ENCODE measurements around the gene SPO11. TPM values are rescaled to one million over a fixed set of nuclear protein-coding genes. Genes with fewer than 3 reads are reported as not detected.

The SPO11 gene
- total RNA-seq, 1 experiment from 2014 or later = not detected

DNA sequence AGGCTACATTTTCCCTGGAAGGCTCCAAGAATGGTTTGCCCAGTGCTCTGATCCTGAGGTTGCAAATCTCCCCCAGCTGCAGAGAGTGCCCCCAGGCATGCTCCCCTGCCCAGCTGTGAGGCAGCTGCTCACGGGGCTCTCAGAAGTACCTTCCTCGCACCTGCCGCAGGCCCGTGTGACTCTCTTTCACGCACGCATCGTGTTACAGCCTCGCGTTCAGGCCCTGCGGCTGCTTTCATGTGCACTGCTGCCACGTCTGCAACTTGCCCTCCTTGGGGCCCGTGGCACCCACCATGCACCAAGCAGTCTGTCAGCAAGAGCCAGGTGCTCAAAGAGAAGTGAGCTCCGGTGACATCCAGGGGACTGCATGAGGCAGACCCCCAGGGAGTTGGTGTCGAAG lies 28.6 kb upstream of the SPO11 start:
- no CpG with 5 or more reads among the region's 14 CpGs for WGBS (ENCODE audit: extremely low coverage, insufficient read length, low lambda C conversion rate)
- no peaks in the 10 kb centered on the region for H3K79me2 ChIP-seq (ENCODE audit: insufficient read depth, low read length)
- Mint-ChIP-seq H3K36me3 (ENCODE audit: insufficient read depth in 1 of 3, low read depth in 3 of 3) (no peaks in the 10 kb centered on the region), H3K4me3 (no peak overlapping the region), H3K4me1 (no peaks in the 10 kb centered on the region), H3K9me3 (no peaks in the 10 kb centered on the region), H3K27ac (no peak overlapping the region), H3K27me3 (ENCODE audit: low read depth) (peaks cover 28% of the 10 kb centered on the region)
- H4K20me1 ChIP-seq (ENCODE audit: control insufficient read depth, insufficient read depth, insufficient read length) = no peaks in the 10 kb centered on the region
- H3K18ac ChIP-seq (ENCODE audit: insufficient read length, low read depth, low read length) = no peak overlapping the region
- H3K14ac ChIP-seq (ENCODE audit: insufficient read depth, low read length) = no peak overlapping the region; the same call in 1 of the 2 replicates
- no peak overlapping the region for H4K91ac ChIP-seq (ENCODE audit: insufficient read length, low read depth, low read length)
- no peak overlapping the region for H3K4ac ChIP-seq (ENCODE audit: low read depth, low read length)
- no peaks in the 10 kb centered on the region for H3K79me1 ChIP-seq (ENCODE audit: insufficient read depth, low read depth, low read length, poor library complexity, severe bottlenecking)
- H2AFZ ChIP-seq (ENCODE audit: low read length) = no peak overlapping the region
- TF ChIP-seq, protein P1, sequence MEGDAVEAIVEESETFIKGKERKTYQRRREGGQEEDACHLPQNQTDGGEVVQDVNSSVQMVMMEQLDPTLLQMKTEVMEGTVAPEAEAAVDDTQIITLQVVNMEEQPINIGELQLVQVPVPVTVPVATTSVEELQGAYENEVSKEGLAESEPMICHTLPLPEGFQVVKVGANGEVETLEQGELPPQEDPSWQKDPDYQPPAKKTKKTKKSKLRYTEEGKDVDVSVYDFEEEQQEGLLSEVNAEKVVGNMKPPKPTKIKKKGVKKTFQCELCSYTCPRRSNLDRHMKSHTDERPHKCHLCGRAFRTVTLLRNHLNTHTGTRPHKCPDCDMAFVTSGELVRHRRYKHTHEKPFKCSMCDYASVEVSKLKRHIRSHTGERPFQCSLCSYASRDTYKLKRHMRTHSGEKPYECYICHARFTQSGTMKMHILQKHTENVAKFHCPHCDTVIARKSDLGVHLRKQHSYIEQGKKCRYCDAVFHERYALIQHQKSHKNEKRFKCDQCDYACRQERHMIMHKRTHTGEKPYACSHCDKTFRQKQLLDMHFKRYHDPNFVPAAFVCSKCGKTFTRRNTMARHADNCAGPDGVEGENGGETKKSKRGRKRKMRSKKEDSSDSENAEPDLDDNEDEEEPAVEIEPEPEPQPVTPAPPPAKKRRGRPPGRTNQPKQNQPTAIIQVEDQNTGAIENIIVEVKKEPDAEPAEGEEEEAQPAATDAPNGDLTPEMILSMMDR (conservative IDR thresholded peaks at IDR 0.05) = no peak
- H2BK12ac ChIP-seq (ENCODE audit: insufficient read length, low read depth, low read length) = no peak overlapping the region
- H4K8ac ChIP-seq (replicated peaks; ENCODE audit: insufficient read length, low read depth, low read length) = no peak overlapping the region
- H3K23ac ChIP-seq (ENCODE audit: insufficient read length, low read depth, low read length) = no peak overlapping the region
- H3K4me1 ChIP-seq (ENCODE audit: insufficient read depth, low read length) = no peaks in the 10 kb centered on the region
- no peak overlapping the region for H2AK5ac ChIP-seq (ENCODE audit: insufficient read length, low read length)
- no peak overlapping the region for H2BK15ac ChIP-seq (ENCODE audit: low read depth, low read length)
- H3K27me3 ChIP-seq (ENCODE audit: insufficient read depth, low read length) = no peaks in the 10 kb centered on the region
- H3K4me2 ChIP-seq (ENCODE audit: insufficient read depth, insufficient read length, low read length) = no peak overlapping the region
- DNase-seq = no peak
- H3K9me3 ChIP-seq (ENCODE audit: control insufficient read depth, low read depth, low read length) = no peaks in the 10 kb centered on the region
- no peak overlapping the region for H3K56ac ChIP-seq (ENCODE audit: insufficient read length, low read depth, low read length)
- no peaks in the 10 kb centered on the region for H3K23me2 ChIP-seq (ENCODE audit: insufficient read length, low read depth, low read length, poor library complexity, severe bottlenecking)
- H3K27ac ChIP-seq (ENCODE audit: insufficient read length, low read depth, low read length) = no peak overlapping the region
- H3K9ac ChIP-seq (ENCODE audit: extremely low read depth, insufficient read length, low read length) = no peak overlapping the region
- no peak overlapping the region for H3T11ph ChIP-seq (ENCODE audit: low read length)
- no peak overlapping the region for H2BK5ac ChIP-seq (ENCODE audit: insufficient read length, low read length)
- no peak overlapping the region for H2BK120ac ChIP-seq (ENCODE audit: low read depth, low read length, poor library complexity, severe bottlenecking)
- H2BK20ac ChIP-seq (ENCODE audit: low read depth, low read length, poor library complexity, severe bottlenecking) = no peak overlapping the region
- no peak overlapping the region for H4K5ac ChIP-seq (ENCODE audit: insufficient read length, low read depth, low read length)

All from H9 (cell line).